Endodermal cell (in vitro differentiated cells): Measurements from ENCODE around the gene COPA. TPM values are rescaled to one million over a fixed set of nuclear protein-coding genes. Genes with fewer than 3 reads are reported as not detected.

ENCODE experiments used
- DNase-seq: peaks from one replicate; pipeline ENCODE4 v3.0.0-alpha.2; 2017
- H3K27ac ChIP-seq: 2 replicates; pipeline ENCODE4 v1.5.1; 2013; ENCODE audit warnings: mild to moderate bottlenecking, low read depth, low read length, moderate library complexity
- H3K27me3 ChIP-seq: 2 replicates; pipeline ENCODE4 v1.6.1; 2013; ENCODE audit warnings: mild to moderate bottlenecking, low read length, moderate library complexity; ENCODE audit not compliant: insufficient read depth, control insufficient read depth, poor library complexity, severe bottlenecking
- H3K36me3 ChIP-seq: 2 replicates; pipeline ENCODE4 v1.7.0; 2013; ENCODE audit warnings: mild to moderate bottlenecking, low read length, moderate library complexity; ENCODE audit not compliant: control insufficient read depth, insufficient read depth
- H3K4me1 ChIP-seq: one replicate; pipeline ENCODE4 v1.7.0; 2013; ENCODE audit warnings: low read length; ENCODE audit not compliant: control insufficient read depth, insufficient read depth
- H3K4me3 ChIP-seq: 2 replicates; pipeline ENCODE4 v1.5.1; 2013; ENCODE audit warnings: mild to moderate bottlenecking, low read length, moderate library complexity
- H3K9ac ChIP-seq: 2 replicates; pipeline ENCODE4 v1.6.1; 2013; ENCODE audit warnings: mild to moderate bottlenecking, low read length, moderate library complexity; ENCODE audit not compliant: poor library complexity, severe bottlenecking; ENCODE audit errors: extremely low read depth
- H3K9me3 ChIP-seq: 2 replicates; pipeline ENCODE4 v1.6.1; 2013; ENCODE audit warnings: mild to moderate bottlenecking, low read length, moderate library complexity; ENCODE audit not compliant: control insufficient read depth
- H3K27ac Mint-ChIP-seq: 2 replicates; pipeline ENCODE4 v1.8.0; 2020; ENCODE audit warnings: mixed read lengths
- H3K27me3 Mint-ChIP-seq: 2 replicates; pipeline ENCODE4 v1.8.0; 2021; ENCODE audit warnings: mild to moderate bottlenecking, mixed read lengths; ENCODE audit not compliant: insufficient read depth
- H3K36me3 Mint-ChIP-seq: 2 replicates; pipeline ENCODE4 v1.8.0; 2020; ENCODE audit warnings: low read depth, mixed read lengths
- H3K4me1 Mint-ChIP-seq: 2 replicates; pipeline ENCODE4 v1.8.0; 2020; ENCODE audit warnings: mixed read lengths
- H3K4me3 Mint-ChIP-seq: 2 replicates; pipeline ENCODE4 v1.8.0; 2020; ENCODE audit warnings: mild to moderate bottlenecking, moderate library complexity, mixed read lengths
- H3K9me3 Mint-ChIP-seq: 2 replicates; pipeline ENCODE4 v1.8.0; 2020; ENCODE audit warnings: mild to moderate bottlenecking, mixed read lengths
- WGBS, 2 experiments: methylation state at CpG; one replicate each; pipeline versions ENCODE4 v1.1.5 to v1.1.7; 2013; ENCODE audit warnings: missing lambda C conversion rate in 2 of 2, mixed read lengths in 1 of 2; ENCODE audit not compliant: insufficient coverage in 1 of 2, insufficient read length in 1 of 2; 5-methylcytosine and 5-hydroxymethylcytosine counted together
- total RNA-seq, 2 donors: library from RNA; stranded (reverse); fragmentation: NEBNext Ultra II Directional in 1 of 2; extraction: Animal tissue kit (Norgen Biotek cat#: 25700) in 1 of 2; gene quantifications; 2 replicates in 1 of 2; 3 replicates in 1 of 2; pipeline ENCODE4 v1.2.1, GENCODE V29; 2021
- TF ChIP-seq, protein P1 (sequence below): fragments of 200-600 bp; sonication (generic); conservative IDR thresholded peaks from 2 replicates; pipeline ENCODE4 v1.5.0; 2021; ENCODE audit warnings: antibody characterized with exemption, mild to moderate bottlenecking

The COPA gene
- total RNA-seq, 2 donors from 2014 or later, result 159 to 174 TPM

- TF ChIP-seq, protein P1, sequence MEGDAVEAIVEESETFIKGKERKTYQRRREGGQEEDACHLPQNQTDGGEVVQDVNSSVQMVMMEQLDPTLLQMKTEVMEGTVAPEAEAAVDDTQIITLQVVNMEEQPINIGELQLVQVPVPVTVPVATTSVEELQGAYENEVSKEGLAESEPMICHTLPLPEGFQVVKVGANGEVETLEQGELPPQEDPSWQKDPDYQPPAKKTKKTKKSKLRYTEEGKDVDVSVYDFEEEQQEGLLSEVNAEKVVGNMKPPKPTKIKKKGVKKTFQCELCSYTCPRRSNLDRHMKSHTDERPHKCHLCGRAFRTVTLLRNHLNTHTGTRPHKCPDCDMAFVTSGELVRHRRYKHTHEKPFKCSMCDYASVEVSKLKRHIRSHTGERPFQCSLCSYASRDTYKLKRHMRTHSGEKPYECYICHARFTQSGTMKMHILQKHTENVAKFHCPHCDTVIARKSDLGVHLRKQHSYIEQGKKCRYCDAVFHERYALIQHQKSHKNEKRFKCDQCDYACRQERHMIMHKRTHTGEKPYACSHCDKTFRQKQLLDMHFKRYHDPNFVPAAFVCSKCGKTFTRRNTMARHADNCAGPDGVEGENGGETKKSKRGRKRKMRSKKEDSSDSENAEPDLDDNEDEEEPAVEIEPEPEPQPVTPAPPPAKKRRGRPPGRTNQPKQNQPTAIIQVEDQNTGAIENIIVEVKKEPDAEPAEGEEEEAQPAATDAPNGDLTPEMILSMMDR, result no peak
- DNase-seq, result no peak
- Mint-ChIP-seq H3K27ac (peak overlapping the region; percentile 24), H3K27me3 (no peaks in the 10 kb centered on the region), H3K36me3 (peaks cover 78% of the 10 kb centered on the region), H3K4me3 (no peak overlapping the region), H3K4me1 (peaks cover 7% of the 10 kb centered on the region), H3K9me3 (no peaks in the 10 kb centered on the region)
- no peak overlapping the region for H3K4me3 ChIP-seq
- H3K27me3 ChIP-seq, result no peaks in the 10 kb centered on the region
- H3K27ac ChIP-seq, result no peak overlapping the region
- no peaks in the 10 kb centered on the region for H3K9me3 ChIP-seq
- no peak overlapping the region for H3K9ac ChIP-seq
- no peaks in the 10 kb centered on the region for H3K4me1 ChIP-seq
- H3K36me3 ChIP-seq, result peaks cover 92% of the 10 kb centered on the region
Observed at GRCh38 chr1:160309185-160309557, 33.9 kb downstream of the COPA start.

- Histone ChIP-seq H3K9me3 (no peaks in the 10 kb centered on the region), H3K4me1 (no peaks in the 10 kb centered on the region), H3K27me3 (no peaks in the 10 kb centered on the region), H3K9ac (no peak overlapping the region), H3K36me3 (peaks cover 90% of the 10 kb centered on the region), H3K4me3 (no peak overlapping the region), H3K27ac (no peak overlapping the region)
- 84 to 85% methylated on average over 3 to 4 of the region's 4 CpGs for WGBS, 2 experiments
- H3K27me3 Mint-ChIP-seq, result no peaks in the 10 kb centered on the region
- TF ChIP-seq, protein P1, result no peak
- peaks cover 7% of the 10 kb centered on the region for H3K4me1 Mint-ChIP-seq
- no peak for DNase-seq
- H3K4me3 Mint-ChIP-seq, result no peak overlapping the region
- H3K9me3 Mint-ChIP-seq, result no peaks in the 10 kb centered on the region
- H3K27ac Mint-ChIP-seq, result no peak overlapping the region
- peaks cover 75% of the 10 kb centered on the region for H3K36me3 Mint-ChIP-seq
Observed at GRCh38 chr1:160308451-160309184, 34.4 kb downstream of the COPA start.

DNA sequence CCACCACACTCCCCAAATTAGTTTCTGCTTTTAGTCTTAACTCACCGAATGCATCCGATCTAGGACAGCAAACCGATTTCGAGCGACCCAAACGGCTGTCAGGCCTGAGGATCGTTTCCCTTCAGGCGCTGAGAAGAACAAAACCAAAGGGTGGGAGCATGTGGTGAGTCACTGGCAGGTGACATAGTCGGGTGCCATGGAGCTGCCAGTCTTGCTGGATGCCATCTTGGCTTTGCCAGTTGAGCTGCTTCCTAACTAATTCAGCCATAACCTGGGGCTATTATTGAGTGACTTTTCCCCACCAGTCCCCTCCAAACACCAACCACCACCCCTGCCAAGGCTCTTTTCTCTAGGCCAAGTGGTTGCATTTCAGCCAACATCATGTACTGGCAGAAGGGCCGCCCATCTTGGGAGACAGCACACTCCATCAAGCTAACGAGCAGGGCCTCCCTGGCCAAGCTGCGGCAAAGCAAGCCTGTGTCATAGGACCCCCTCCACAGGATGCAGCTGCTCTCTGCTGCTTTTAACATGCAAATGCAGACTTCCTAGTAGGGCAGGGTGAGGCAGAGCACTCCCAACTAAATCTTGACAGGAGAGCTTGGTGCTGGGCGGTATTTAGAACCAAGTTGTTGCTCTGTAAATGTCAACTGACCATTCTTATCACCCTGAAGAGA, 35.8 kb downstream of the COPA start:
- peaks cover 7% of the 10 kb centered on the region for H3K4me1 Mint-ChIP-seq
- peak overlapping the region; percentile 53 for H3K27ac ChIP-seq
- no peaks in the 10 kb centered on the region for H3K9me3 Mint-ChIP-seq
- no peak overlapping the region for H3K4me3 ChIP-seq
- DNase-seq, result peak; percentile 78
- no peaks in the 10 kb centered on the region for H3K27me3 ChIP-seq
- no peak overlapping the region for H3K4me3 Mint-ChIP-seq
- H3K36me3 ChIP-seq, result peaks cover 88% of the 10 kb centered on the region
- no peak overlapping the region for H3K9ac ChIP-seq
- H3K27me3 Mint-ChIP-seq, result no peaks in the 10 kb centered on the region
- 85 to 90% methylated on average over 9 to 13 of the region's 13 CpGs for WGBS, 2 experiments
- H3K4me1 ChIP-seq, result no peaks in the 10 kb centered on the region
- TF ChIP-seq, protein P1, result no peak
- H3K9me3 ChIP-seq, result no peaks in the 10 kb centered on the region
- peak overlapping the region; percentile 10 for H3K27ac Mint-ChIP-seq
- H3K36me3 Mint-ChIP-seq, result peaks cover 70% of the 10 kb centered on the region
